UCSD-AML1 (cell line): ENCODE data around the gene NOL3.
A peak's percentile ranks its signal among the peaks of the same experiment; 100 is the strongest.
"Not testable (repeated sequence)": the region's sequence is repeated elsewhere in the genome, so short reads cannot be mapped to it uniquely, and the experiment has no call there.

Experiments used
- DNase-seq: peaks from one replicate; lab custom pipeline; 2025; ENCODE audit not compliant: unreplicated experiment; lab: John Stamatoyannopoulos, UW

The NOL3 gene

DNA sequence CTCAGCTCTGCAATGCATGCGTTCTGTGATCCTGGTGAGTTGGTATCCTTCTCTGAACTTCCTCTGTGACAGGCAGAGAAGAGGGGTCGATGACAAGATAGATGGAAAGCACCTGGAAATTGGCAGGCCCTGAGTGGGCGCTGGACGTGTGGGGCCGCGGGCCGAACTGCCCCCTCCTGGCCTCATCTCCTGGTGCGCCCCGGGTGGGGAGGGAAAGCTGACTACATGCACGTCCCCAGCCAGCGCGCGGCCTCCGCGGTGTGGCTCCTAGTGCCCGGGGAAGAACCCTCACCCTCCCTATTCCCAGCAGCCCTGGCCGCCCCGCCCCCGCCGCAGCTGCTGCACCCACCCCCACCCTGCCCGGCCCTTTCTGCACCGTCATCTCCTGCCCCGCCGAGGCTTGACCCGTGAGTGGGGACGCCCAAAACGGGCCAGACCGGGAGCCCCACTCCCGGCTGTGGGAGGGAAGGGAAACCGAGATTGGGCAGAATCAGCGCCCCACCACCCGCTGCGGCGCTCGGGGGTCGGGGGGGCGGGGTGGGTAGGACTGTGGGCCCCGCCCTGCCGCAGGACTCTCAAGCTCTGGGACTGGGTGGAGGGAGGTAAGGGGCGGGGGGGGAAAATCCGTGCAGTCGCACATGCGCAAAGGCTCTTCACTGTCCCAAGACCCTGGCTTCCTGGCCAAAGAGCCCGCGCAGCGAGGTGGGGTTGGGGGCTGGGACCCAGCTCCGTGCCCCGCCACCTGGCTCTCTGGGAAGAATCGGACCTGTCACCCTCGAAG is at the start of gene NOL3:
NOL3 (plus strand) TSS at position 371 of the 781 bp plus-strand sequence.
- peak; percentile 83 for DNase-seq

DNA sequence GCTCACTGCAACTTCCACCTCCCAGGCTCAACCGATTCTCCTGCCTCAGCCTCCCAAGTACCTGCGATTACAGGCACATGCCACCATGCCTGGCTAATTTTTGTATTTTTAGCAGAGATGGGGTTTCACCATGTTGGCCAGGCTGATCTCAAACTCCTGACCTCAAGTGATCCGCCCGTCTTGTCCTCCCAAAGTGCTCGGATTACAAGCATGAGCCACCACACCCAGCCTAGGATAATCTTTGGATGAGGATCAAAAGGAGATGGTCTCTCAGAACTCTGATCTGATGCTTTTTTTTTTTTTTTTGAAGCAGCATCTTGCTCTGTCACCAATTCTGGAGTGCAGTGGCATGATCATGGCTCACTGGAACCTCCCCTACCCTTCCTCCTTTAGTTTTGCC is 47.5 kb upstream of the NOL3 start:
- DNase-seq, result not testable (repeated sequence)

DNA sequence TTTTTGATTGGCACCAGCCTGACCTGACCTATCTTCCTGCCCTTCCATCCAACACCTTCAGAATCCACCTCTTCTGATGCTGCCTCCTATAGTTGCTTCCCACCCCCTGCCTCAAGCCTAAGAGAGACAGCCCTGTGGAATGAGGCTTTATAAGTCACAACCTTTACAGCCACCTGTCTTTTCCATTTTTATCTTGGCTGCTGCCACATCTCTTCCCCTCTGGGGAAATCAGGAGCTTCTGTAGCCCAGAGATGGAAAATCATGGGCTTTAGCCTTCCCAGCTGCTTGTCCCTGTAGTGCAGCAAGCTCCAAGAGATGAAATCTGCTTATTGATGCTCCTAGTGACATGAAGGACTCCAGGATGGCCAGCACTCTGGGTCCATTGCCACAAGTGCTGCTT is 41.9 kb upstream of the NOL3 start:
- no peak for DNase-seq

DNA sequence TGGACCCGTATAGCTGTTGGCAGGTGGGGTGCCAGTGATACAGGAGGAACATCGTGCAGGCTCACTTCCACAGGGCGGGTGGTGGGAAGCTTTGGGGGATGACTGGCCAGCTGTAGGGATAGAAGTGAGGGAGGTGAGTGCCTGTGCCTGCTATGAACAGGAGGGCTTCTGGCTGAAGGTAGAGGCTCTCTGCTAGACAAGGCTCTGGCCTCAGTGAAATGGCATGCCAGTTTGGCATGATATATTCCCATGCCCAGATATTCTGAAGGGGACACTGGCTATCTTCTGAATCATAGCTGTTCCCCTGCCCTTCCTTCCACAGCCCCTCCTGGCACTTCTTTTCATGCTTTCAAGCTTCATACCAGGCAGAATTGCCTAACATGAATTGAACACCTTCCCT is 41.5 kb upstream of the NOL3 start:
- no peak for DNase-seq

GRCh38 chr16:67129422-67129821 is 40.9 kb upstream of the NOL3 start:
- DNase-seq, result no peak

GRCh38 chr16:67137605-67138004 is 32.7 kb upstream of the NOL3 start:
- no peak for DNase-seq

DNA sequence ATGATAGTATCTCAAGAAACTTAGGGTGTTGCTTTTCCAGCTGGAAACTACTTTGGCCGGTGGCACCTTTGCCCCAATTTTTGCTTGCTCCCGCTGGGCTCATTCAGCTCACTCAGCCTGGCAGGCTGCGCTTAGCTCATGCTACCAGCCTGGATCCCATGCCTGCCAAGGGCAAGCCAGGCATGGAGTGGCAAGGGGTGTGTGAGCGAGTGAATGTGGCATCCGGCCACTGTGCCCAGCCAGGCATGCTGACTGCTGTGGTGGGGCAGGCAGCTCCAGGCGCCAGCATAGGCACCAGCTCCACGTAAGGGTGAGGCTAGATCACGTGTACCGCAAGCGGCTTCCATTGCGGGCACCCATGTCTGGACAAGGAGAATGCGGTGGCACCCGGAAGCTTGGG is 28.9 kb upstream of the NOL3 start:
- no peak for DNase-seq

DNA sequence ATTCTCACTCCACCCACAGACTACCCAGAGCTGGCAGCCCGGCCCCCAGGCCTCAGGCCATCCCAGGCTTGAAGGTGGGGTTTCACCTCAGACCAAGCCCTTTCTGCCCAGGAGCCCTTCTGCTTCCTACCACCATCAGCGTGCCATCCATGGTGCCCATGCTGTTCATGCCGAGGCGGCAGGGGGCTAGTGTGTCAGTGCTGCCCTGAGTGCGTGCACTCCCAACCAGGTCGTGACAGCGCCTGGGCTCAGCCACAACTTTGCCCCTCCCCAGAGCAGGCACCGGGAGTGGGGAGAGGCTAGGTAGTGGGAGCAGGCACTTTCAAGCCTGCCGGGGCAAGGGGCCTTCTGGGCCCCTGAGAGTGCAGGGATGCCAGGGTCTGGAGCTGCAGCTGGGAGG is 28.0 kb upstream of the NOL3 start:
- no peak for DNase-seq

- DNase-seq, result no peak
Observed at GRCh38 chr16:67144943-67145342, 25.4 kb upstream of the NOL3 start.

- DNase-seq, result no peak
Observed at GRCh38 chr16:67145746-67146145, 24.6 kb upstream of the NOL3 start.

- DNase-seq, result no peak
Observed at GRCh38 chr16:67146523-67147357, 23.6 kb upstream of the NOL3 start.

- DNase-seq, result no peak
Observed at GRCh38 chr16:67147437-67148140, 22.7 kb upstream of the NOL3 start.

GRCh38 chr16:67148221-67148620 is 22.1 kb upstream of the NOL3 start:
- no peak for DNase-seq

GRCh38 chr16:67148656-67149275 is 21.6 kb upstream of the NOL3 start:
- no peak for DNase-seq

- DNase-seq, result no peak
Observed at GRCh38 chr16:67149276-67150046, 20.9 kb upstream of the NOL3 start.

GRCh38 chr16:67150047-67150832 is 20.1 kb upstream of the NOL3 start:
- no peak for DNase-seq

DNA sequence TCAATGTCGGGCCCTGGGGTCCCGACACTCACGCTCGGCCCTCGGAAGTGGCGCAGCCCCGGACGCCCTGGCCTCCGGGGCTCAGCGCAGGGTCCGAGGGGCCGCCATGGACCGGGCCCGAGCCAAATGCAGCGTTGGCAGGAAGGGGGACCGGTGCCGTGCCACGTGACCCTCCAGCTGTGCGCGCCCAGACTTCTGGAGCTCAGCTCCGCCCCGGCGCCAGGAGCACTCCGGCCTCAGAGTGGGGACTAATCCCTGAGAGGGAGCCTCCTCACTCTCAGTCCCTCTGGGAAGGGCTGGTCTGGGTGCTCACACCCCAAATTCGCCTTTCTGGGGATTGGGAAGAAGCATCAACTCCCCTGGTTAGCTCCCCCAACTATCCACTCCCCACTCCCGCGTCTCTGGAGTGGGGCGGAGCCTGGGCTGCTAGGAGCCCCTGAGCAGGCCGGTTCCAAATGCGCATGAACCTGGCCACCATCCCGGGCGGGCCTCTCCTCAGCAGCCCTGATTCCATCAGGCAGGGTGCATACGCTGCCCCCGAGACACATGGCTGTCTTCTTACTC is 19.4 kb upstream of the NOL3 start, which contains the start of gene B3GNT9:
B3GNT9 (minus strand) TSS at position 166 of the 564 bp plus-strand sequence. CDS start 513 bp downstream, outside the sequence.
- no peak for DNase-seq

GRCh38 chr16:67151431-67152097 is 18.8 kb upstream of the NOL3 start:
- no peak for DNase-seq
